ENCODE measurements around the gene FKBP1A.

DNA sequence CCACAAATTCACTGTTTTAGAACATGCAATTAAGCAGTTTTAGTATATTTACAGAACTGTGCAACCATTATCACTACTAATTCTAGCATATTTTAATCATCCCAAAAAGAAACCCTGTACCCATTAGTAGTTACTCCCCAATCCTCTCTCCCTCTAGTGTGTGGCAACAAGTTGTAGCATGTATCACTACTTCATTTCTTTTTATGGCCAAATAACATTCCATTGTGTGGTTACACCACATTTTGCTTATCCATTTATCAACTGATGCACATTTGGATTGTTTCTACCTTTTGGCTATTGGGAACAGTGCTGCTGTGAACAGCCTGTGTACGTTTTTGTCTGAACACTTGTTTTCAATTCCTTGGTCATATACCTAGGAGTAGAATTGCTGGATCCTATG lies 31.5 kb upstream of the FKBP1A start:
- no peak for TF ChIP-seq CTCF (IDR thresholded peaks at IDR 0.05; ENCODE audit: poor library complexity)
- no peak for TF ChIP-seq EZH2 (IDR thresholded peaks at IDR 0.05; ENCODE audit: borderline replicate concordance)

Data from hepatocyte (in vitro differentiated cells).